HEK293 (cell line): Measurements from ENCODE around the gene PLS1.

Source experiments
- CTCF ChIA-PET: fragments of 350-600 bp; formaldehyde crosslinking; extraction: SDS; loops from one replicate; lab custom pipeline; 2021; ENCODE audit warnings: antibody characterized with exemption; lab: Yijun Ruan, JAX
- POLR2A ChIA-PET: fragments of 300-600 bp; formaldehyde crosslinking; extraction: SDS; loops from one replicate; lab custom pipeline; 2020; ENCODE audit warnings: antibody characterized with exemption, inconsistent platforms; lab: Yijun Ruan, JAX
- H3K27ac ChIP-seq: fragments of 200-500 bp; sonication (Bioruptor generic); 2 replicates; pipeline ENCODE4 v1.5.1; 2014; ENCODE audit warnings: low read depth, low read length, control low read depth, inconsistent platforms; ENCODE audit errors: extremely low read depth
- H3K36me3 ChIP-seq, 2 experiments: fragments of 200-500 bp in 1 of 2; sonication (Bioruptor generic) in 1 of 2; 1 replicate in 1 of 2; 2 replicates in 1 of 2; pipeline ENCODE4 v1.5.1; 2014 to 2017; ENCODE audit warnings: inconsistent platforms in 2 of 2, low read length in 2 of 2; ENCODE audit not compliant: control insufficient read depth in 2 of 2, insufficient read depth in 1 of 2
- H3K4me1 ChIP-seq: fragments of 200-500 bp; sonication (Bioruptor generic); 2 replicates; pipeline ENCODE4 v1.5.1; 2014; ENCODE audit warnings: mild to moderate bottlenecking, low read length, inconsistent platforms; ENCODE audit not compliant: control insufficient read depth, insufficient read depth
- H3K4me3 ChIP-seq: 2 replicates; pipeline ENCODE4 v1.5.1; 2011; ENCODE audit warnings: low read depth, mild to moderate bottlenecking, control low read depth, low read length, moderate library complexity
- H3K9me3 ChIP-seq: fragments of 200-500 bp; sonication (Bioruptor generic); 2 replicates; pipeline ENCODE4 v1.5.1; 2014; ENCODE audit warnings: low read depth, low read length, inconsistent platforms; ENCODE audit not compliant: control insufficient read depth, insufficient read depth
- GFI1B ChIP-seq: fragments of 450-650 bp; formaldehyde crosslinking; IDR thresholded peaks from 2 replicates; pipeline ENCODE4 v1.5.1; 2016; ENCODE audit warnings: missing biosample characterization, missing genetic modification characterization
- OSR2 ChIP-seq: fragments of 450-650 bp; formaldehyde crosslinking; IDR thresholded peaks from 2 replicates; pipeline ENCODE4 v1.5.1; 2016; ENCODE audit warnings: missing biosample characterization, missing genetic modification characterization
- SCRT1 ChIP-seq: fragments of 450-650 bp; formaldehyde crosslinking; IDR thresholded peaks from 2 replicates; pipeline ENCODE4 v1.5.1; 2016; ENCODE audit warnings: missing biosample characterization, missing genetic modification characterization, borderline replicate concordance
- ZNF138 ChIP-seq: fragments of 450-650 bp; formaldehyde crosslinking; IDR thresholded peaks from 2 replicates; pipeline ENCODE4 v1.5.1; 2016; ENCODE audit warnings: missing biosample characterization, missing genetic modification characterization, borderline replicate concordance
- ZNF174 ChIP-seq: fragments of 450-650 bp; formaldehyde crosslinking; IDR thresholded peaks from 2 replicates; pipeline ENCODE4 v1.5.0; 2017; ENCODE audit warnings: missing biosample characterization, mild to moderate bottlenecking, missing genetic modification characterization
- ZNF248 ChIP-seq: fragments of 450-650 bp; formaldehyde crosslinking; IDR thresholded peaks from 2 replicates; pipeline ENCODE4 v1.5.1; 2017; ENCODE audit warnings: missing biosample characterization, missing genetic modification characterization
- ZNF423 ChIP-seq: fragments of 450-650 bp; formaldehyde crosslinking; IDR thresholded peaks from 2 replicates; pipeline ENCODE4 v1.5.1; 2016; ENCODE audit warnings: missing biosample characterization, missing genetic modification characterization
- ZNF529 ChIP-seq: fragments of 450-650 bp; formaldehyde crosslinking; IDR thresholded peaks from 2 replicates; pipeline ENCODE4 v1.5.1; 2017; ENCODE audit warnings: missing genetic modification characterization, missing biosample characterization; ENCODE audit not compliant: insufficient replicate concordance
- ZNF549 ChIP-seq: fragments of 450-650 bp; IDR thresholded peaks from 2 replicates; pipeline ENCODE4 v1.5.1; 2018; ENCODE audit warnings: missing biosample characterization, missing genetic modification characterization, mild to moderate bottlenecking, inconsistent platforms, moderate library complexity
- ZNF623 ChIP-seq: fragments of 450-650 bp; formaldehyde crosslinking; IDR thresholded peaks from 2 replicates; pipeline ENCODE4 v1.5.1; 2016; ENCODE audit warnings: missing biosample characterization, missing genetic modification characterization
- ZNF777 ChIP-seq: fragments of 450-650 bp; formaldehyde crosslinking; IDR thresholded peaks from 2 replicates; pipeline ENCODE4 v1.5.1; 2017; ENCODE audit warnings: missing biosample characterization, missing genetic modification characterization, borderline replicate concordance
- TF ChIP-seq, protein P1 (sequence below): fragments of 450-650 bp; formaldehyde crosslinking; IDR thresholded peaks from 2 replicates; pipeline ENCODE4; 2016; ENCODE audit warnings: missing biosample characterization, missing genetic modification characterization
- TF ChIP-seq, protein P2 (sequence below): sonication (generic); formaldehyde crosslinking; IDR thresholded peaks from 2 replicates; pipeline ENCODE4 v1.8.1; 2022; ENCODE audit warnings: mild to moderate bottlenecking, moderate library complexity, missing genetic modification reagents
- TF ChIP-seq, protein P3 (sequence below): fragments of 450-650 bp; formaldehyde crosslinking; IDR thresholded peaks from 2 replicates; pipeline ENCODE4 v1.5.1; 2017; ENCODE audit warnings: missing biosample characterization, missing genetic modification characterization
- TF ChIP-seq, protein P4 (sequence below): fragments of 450-650 bp; IDR thresholded peaks from 2 replicates; pipeline ENCODE4 v1.5.1; 2018; ENCODE audit warnings: missing biosample characterization, missing genetic modification characterization
- TF ChIP-seq, protein P5 (sequence below): fragments of 450-650 bp; formaldehyde crosslinking; IDR thresholded peaks from 2 replicates; pipeline ENCODE4 v1.5.1; 2017; ENCODE audit warnings: missing biosample characterization, missing genetic modification characterization
- TF ChIP-seq, protein P6 (sequence below): fragments of 450-650 bp; formaldehyde crosslinking; conservative IDR thresholded peaks from 2 replicates; pipeline ENCODE4 v1.5.1; 2016; ENCODE audit warnings: low read depth, missing biosample characterization, missing genetic modification characterization
- TF ChIP-seq, protein P7 (sequence below): fragments of 450-650 bp; formaldehyde crosslinking; IDR thresholded peaks from 2 replicates; pipeline ENCODE4 v1.5.1; 2016; ENCODE audit warnings: missing biosample characterization, missing genetic modification characterization

PLS1 gene

DNA sequence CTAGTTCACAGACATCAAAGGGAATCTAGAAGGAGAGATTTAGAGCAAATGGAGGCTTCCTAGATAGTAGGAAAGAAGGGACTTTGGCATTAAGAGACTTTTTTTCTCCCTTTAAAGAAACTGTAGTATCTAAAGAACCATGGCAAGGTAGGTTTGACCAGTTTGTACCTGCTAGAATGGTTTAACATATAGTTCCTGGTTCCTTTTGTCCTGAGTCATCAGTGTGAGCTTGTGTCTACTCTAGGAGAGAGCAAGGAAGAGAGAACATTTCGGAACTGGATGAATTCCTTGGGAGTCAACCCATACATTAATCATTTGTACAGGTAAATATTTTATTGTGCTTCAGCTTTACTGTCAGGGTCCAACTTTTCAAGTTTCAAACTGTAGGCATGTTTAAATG lies 98.0 kb downstream of the PLS1 start:
- Histone ChIP-seq H3K27ac (no peak overlapping the region), H3K36me3 (peaks cover 0 to 3% of the 10 kb centered on the region in 2 experiments; a peak in 1 of 3 replicates), H3K4me1 (no peaks in the 10 kb centered on the region), H3K9me3 (no peaks in the 10 kb centered on the region), H3K4me3 (no peak overlapping the region)
- ChIA-PET POLR2A (no interaction called here), CTCF (interaction anchor here (0.6 to 1.7 kb wide), 3 partner anchors 8 to 295 kb away, joined by 3 read pairs; no protein-coding TSS in a partner anchor)
- TF ChIP-seq ZNF549: no peak
- TF ChIP-seq, protein P1, sequence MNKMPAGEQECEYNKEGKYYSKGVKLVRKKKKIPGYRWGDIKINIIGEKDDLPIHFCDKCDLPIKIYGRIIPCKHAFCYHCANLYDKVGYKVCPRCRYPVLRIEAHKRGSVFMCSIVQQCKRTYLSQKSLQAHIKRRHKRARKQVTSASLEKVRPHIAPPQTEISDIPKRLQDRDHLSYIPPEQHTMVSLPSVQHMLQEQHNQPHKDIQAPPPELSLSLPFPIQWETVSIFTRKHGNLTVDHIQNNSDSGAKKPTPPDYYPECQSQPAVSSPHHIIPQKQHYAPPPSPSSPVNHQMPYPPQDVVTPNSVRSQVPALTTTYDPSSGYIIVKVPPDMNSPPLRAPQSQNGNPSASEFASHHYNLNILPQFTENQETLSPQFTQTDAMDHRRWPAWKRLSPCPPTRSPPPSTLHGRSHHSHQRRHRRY (tag by site-specific recombination): no peak
- TF ChIP-seq, protein P2, sequence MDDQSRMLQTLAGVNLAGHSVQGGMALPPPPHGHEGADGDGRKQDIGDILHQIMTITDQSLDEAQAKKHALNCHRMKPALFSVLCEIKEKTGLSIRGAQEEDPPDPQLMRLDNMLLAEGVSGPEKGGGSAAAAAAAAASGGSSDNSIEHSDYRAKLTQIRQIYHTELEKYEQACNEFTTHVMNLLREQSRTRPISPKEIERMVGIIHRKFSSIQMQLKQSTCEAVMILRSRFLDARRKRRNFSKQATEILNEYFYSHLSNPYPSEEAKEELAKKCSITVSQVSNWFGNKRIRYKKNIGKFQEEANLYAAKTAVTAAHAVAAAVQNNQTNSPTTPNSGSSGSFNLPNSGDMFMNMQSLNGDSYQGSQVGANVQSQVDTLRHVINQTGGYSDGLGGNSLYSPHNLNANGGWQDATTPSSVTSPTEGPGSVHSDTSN (CRISPR knock-in tag): no peak
- TF ChIP-seq, protein P3, sequence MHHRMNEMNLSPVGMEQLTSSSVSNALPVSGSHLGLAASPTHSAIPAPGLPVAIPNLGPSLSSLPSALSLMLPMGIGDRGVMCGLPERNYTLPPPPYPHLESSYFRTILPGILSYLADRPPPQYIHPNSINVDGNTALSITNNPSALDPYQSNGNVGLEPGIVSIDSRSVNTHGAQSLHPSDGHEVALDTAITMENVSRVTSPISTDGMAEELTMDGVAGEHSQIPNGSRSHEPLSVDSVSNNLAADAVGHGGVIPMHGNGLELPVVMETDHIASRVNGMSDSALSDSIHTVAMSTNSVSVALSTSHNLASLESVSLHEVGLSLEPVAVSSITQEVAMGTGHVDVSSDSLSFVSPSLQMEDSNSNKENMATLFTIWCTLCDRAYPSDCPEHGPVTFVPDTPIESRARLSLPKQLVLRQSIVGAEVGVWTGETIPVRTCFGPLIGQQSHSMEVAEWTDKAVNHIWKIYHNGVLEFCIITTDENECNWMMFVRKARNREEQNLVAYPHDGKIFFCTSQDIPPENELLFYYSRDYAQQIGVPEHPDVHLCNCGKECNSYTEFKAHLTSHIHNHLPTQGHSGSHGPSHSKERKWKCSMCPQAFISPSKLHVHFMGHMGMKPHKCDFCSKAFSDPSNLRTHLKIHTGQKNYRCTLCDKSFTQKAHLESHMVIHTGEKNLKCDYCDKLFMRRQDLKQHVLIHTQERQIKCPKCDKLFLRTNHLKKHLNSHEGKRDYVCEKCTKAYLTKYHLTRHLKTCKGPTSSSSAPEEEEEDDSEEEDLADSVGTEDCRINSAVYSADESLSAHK (tag by site-specific recombination): no peak
- no peak for TF ChIP-seq ZNF423 (tag by site-specific recombination)
- TF ChIP-seq GFI1B (tag by site-specific recombination): no peak
- TF ChIP-seq ZNF777 (tag by site-specific recombination): no peak
- no peak for TF ChIP-seq ZNF138 (tag by site-specific recombination)
- TF ChIP-seq, protein P4, sequence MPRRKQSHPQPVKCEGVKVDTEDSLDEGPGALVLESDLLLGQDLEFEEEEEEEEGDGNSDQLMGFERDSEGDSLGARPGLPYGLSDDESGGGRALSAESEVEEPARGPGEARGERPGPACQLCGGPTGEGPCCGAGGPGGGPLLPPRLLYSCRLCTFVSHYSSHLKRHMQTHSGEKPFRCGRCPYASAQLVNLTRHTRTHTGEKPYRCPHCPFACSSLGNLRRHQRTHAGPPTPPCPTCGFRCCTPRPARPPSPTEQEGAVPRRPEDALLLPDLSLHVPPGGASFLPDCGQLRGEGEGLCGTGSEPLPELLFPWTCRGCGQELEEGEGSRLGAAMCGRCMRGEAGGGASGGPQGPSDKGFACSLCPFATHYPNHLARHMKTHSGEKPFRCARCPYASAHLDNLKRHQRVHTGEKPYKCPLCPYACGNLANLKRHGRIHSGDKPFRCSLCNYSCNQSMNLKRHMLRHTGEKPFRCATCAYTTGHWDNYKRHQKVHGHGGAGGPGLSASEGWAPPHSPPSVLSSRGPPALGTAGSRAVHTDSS (tag by site-specific recombination): no peak
- TF ChIP-seq OSR2 (tag by site-specific recombination): no peak
- TF ChIP-seq, protein P5, sequence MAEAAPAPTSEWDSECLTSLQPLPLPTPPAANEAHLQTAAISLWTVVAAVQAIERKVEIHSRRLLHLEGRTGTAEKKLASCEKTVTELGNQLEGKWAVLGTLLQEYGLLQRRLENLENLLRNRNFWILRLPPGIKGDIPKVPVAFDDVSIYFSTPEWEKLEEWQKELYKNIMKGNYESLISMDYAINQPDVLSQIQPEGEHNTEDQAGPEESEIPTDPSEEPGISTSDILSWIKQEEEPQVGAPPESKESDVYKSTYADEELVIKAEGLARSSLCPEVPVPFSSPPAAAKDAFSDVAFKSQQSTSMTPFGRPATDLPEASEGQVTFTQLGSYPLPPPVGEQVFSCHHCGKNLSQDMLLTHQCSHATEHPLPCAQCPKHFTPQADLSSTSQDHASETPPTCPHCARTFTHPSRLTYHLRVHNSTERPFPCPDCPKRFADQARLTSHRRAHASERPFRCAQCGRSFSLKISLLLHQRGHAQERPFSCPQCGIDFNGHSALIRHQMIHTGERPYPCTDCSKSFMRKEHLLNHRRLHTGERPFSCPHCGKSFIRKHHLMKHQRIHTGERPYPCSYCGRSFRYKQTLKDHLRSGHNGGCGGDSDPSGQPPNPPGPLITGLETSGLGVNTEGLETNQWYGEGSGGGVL (tag by site-specific recombination): no peak
- TF ChIP-seq ZNF623 (tag by site-specific recombination): no peak
- TF ChIP-seq, protein P6, sequence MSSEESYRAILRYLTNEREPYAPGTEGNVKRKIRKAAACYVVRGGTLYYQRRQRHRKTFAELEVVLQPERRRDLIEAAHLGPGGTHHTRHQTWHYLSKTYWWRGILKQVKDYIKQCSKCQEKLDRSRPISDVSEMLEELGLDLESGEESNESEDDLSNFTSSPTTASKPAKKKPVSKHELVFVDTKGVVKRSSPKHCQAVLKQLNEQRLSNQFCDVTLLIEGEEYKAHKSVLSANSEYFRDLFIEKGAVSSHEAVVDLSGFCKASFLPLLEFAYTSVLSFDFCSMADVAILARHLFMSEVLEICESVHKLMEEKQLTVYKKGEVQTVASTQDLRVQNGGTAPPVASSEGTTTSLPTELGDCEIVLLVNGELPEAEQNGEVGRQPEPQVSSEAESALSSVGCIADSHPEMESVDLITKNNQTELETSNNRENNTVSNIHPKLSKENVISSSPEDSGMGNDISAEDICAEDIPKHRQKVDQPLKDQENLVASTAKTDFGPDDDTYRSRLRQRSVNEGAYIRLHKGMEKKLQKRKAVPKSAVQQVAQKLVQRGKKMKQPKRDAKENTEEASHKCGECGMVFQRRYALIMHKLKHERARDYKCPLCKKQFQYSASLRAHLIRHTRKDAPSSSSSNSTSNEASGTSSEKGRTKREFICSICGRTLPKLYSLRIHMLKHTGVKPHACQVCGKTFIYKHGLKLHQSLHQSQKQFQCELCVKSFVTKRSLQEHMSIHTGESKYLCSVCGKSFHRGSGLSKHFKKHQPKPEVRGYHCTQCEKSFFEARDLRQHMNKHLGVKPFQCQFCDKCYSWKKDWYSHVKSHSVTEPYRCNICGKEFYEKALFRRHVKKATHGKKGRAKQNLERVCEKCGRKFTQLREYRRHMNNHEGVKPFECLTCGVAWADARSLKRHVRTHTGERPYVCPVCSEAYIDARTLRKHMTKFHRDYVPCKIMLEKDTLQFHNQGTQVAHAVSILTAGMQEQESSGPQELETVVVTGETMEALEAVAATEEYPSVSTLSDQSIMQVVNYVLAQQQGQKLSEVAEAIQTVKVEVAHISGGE: no peak
- TF ChIP-seq ZNF174 (tag by site-specific recombination): no peak
- TF ChIP-seq, protein P7, sequence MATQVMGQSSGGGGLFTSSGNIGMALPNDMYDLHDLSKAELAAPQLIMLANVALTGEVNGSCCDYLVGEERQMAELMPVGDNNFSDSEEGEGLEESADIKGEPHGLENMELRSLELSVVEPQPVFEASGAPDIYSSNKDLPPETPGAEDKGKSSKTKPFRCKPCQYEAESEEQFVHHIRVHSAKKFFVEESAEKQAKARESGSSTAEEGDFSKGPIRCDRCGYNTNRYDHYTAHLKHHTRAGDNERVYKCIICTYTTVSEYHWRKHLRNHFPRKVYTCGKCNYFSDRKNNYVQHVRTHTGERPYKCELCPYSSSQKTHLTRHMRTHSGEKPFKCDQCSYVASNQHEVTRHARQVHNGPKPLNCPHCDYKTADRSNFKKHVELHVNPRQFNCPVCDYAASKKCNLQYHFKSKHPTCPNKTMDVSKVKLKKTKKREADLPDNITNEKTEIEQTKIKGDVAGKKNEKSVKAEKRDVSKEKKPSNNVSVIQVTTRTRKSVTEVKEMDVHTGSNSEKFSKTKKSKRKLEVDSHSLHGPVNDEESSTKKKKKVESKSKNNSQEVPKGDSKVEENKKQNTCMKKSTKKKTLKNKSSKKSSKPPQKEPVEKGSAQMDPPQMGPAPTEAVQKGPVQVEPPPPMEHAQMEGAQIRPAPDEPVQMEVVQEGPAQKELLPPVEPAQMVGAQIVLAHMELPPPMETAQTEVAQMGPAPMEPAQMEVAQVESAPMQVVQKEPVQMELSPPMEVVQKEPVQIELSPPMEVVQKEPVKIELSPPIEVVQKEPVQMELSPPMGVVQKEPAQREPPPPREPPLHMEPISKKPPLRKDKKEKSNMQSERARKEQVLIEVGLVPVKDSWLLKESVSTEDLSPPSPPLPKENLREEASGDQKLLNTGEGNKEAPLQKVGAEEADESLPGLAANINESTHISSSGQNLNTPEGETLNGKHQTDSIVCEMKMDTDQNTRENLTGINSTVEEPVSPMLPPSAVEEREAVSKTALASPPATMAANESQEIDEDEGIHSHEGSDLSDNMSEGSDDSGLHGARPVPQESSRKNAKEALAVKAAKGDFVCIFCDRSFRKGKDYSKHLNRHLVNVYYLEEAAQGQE (tag by site-specific recombination): no peak
- TF ChIP-seq ZNF248 (tag by site-specific recombination): no peak
- no peak for TF ChIP-seq ZNF529 (tag by site-specific recombination)
- TF ChIP-seq SCRT1 (tag by site-specific recombination): no peak
